ENCODE results near the gene LCN10. TPM values are rescaled to one million over a fixed set of nuclear protein-coding genes. Genes with fewer than 3 reads are reported as not detected.

Gene LCN10
- polyA plus RNA-seq, 2 of the 4 experiments (the other 2 are of a cell fraction), result not detected

DNA sequence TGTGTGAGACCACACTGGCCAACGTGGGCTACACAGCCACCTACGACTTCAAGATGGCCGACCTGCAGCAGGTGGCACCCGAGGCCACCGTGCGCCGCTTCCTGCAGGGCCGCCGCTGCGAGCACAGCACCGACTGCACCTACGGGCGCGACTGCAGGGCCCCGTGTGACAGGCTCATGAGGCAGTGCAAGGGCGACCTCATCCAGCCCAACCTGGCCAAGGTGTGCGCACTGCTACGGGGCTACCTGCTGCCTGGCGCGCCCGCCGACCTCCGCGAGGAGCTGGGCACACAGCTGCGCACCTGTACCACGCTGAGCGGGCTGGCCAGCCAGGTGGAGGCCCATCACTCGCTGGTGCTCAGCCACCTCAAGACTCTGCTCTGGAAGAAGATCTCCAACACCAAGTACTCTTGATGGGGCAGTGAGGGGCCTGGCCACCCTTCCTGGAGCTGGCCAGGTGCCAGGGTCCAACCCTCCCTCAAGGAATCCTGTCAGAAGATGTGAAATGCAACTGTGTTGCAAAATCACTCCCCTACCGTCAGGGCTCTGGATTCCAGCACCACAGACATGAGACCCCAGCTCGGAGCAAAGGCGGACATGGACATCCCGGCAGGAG is 19.3 kb downstream of the LCN10 start:
- H3K27ac ChIP-seq, result no peak overlapping the region
- ATAC-seq (no peak), FAIRE-seq (no peak), DNase-seq (ENCODE audit: low read depth in 1 of 2, low spot score in 1 of 2) (no peak)
- H3K4me2 ChIP-seq, result peak overlapping the region; percentile 97; the same call in 1 of the 3 replicates
- ChIA-PET CTCF (interaction anchor here (1.1 to 1.3 kb wide), 3 partner anchors 47 to 79 kb away, joined by 4 to 6 read pairs (median 5); no protein-coding TSS in a partner anchor), POLR2A (interaction anchor here (1.2 kb wide), 1 partner anchor 10 kb away, joined by 4 read pairs; no protein-coding TSS in a partner anchor)
- 81% methylated on average over 6 of the region's 32 CpGs for WGBS (ENCODE audit: missing lambda C conversion rate)
- peaks cover 75% of the 10 kb centered on the region for H3K4me1 ChIP-seq
- H3K4me3 ChIP-seq, result no peak overlapping the region
- H3K9me3 ChIP-seq, result no peaks in the 10 kb centered on the region
- TF ChIP-seq JUN (IDR thresholded peaks at IDR 0.05), result peak in 1 of 2 experiments; percentile 35; a peak in 1 of 5 replicates
- TF ChIP-seq, protein P1, sequence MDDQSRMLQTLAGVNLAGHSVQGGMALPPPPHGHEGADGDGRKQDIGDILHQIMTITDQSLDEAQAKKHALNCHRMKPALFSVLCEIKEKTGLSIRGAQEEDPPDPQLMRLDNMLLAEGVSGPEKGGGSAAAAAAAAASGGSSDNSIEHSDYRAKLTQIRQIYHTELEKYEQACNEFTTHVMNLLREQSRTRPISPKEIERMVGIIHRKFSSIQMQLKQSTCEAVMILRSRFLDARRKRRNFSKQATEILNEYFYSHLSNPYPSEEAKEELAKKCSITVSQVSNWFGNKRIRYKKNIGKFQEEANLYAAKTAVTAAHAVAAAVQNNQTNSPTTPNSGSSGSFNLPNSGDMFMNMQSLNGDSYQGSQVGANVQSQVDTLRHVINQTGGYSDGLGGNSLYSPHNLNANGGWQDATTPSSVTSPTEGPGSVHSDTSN (IDR thresholded peaks at IDR 0.05), result 0 out of 2 replicates have a peak, but pooled peaks have one; percentile 2
- TF ChIP-seq CEBPB (IDR thresholded peaks at IDR 0.05), result 0 out of 4 replicates have a peak, but pooled peaks of 1 of the 2 experiments have one; percentile 22
- TF ChIP-seq CBX8 (IDR thresholded peaks at IDR 0.05), result no peak
- 0 out of 2 replicates have a peak, but pooled peaks have one; percentile 0 for TF ChIP-seq POLR2A (IDR thresholded peaks at IDR 0.05; ENCODE audit: low read length)
- TF ChIP-seq RAD21 (conservative IDR thresholded peaks at IDR 0.05 in 1 of 2, IDR thresholded peaks at IDR 0.05 in 1 of 2), result no peak
- peak; percentile 35 for TF ChIP-seq GATA3 (IDR thresholded peaks at IDR 0.05; ENCODE audit: borderline replicate concordance)

DNA sequence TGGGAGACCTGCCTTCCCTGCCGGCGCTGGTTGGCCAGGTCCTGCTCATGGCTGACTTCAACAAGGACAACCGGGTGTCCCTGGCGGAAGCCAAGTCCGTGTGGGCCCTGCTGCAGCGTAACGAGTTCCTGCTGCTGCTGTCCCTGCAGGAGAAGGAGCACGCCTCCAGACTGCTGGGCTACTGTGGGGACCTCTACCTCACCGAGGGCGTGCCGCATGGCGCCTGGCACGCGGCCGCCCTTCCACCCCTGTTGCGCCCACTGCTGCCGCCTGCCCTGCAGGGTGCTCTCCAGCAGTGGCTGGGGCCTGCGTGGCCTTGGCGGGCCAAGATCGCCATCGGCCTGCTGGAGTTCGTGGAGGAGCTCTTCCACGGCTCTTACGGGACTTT is 19.8 kb downstream of the LCN10 start:
- H3K4me2 ChIP-seq, result no peak overlapping the region
- CTCF ChIA-PET, result interaction anchor here (1.0 to 1.3 kb wide), 3 partner anchors 22 to 78 kb away, joined by 3 to 6 read pairs (median 5); no protein-coding TSS in a partner anchor
- FAIRE-seq (no peak), DNase-seq (ENCODE audit: low read depth in 1 of 2, low spot score in 1 of 2) (peak in 1 of 2 experiments; percentile 53), ATAC-seq (peak in 1 of 2 experiments; percentile 1; a peak in 1 of 6 replicates)
- peaks cover 75% of the 10 kb centered on the region for H3K4me1 ChIP-seq
- H3K27ac ChIP-seq, result no peak overlapping the region
- WGBS (ENCODE audit: missing lambda C conversion rate), result 81% methylated on average over 17 of the region's 24 CpGs
- H3K9me3 ChIP-seq, result no peaks in the 10 kb centered on the region
- POLR2A ChIA-PET, result interaction anchor here (1.2 kb wide), 1 partner anchor 10 kb away, joined by 4 read pairs; no protein-coding TSS in a partner anchor
- H3K4me3 ChIP-seq, result no peak overlapping the region
- TF ChIP-seq, protein P2, sequence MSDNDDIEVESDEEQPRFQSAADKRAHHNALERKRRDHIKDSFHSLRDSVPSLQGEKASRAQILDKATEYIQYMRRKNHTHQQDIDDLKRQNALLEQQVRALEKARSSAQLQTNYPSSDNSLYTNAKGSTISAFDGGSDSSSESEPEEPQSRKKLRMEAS (IDR thresholded peaks at IDR 0.05), result 0 out of 2 replicates have a peak, but pooled peaks have one; percentile 25
- no peak for TF ChIP-seq HOXB5 (CRISPR knock-in tag; IDR thresholded peaks at IDR 0.05)
- TF ChIP-seq POLR2A (IDR thresholded peaks at IDR 0.05; ENCODE audit: low read length), result peak; percentile 16; the same call in 1 of the 2 replicates
- TF ChIP-seq JUN (IDR thresholded peaks at IDR 0.05), result peak in 1 of 2 experiments; percentile 29; a peak in 2 of 5 replicates

DNA sequence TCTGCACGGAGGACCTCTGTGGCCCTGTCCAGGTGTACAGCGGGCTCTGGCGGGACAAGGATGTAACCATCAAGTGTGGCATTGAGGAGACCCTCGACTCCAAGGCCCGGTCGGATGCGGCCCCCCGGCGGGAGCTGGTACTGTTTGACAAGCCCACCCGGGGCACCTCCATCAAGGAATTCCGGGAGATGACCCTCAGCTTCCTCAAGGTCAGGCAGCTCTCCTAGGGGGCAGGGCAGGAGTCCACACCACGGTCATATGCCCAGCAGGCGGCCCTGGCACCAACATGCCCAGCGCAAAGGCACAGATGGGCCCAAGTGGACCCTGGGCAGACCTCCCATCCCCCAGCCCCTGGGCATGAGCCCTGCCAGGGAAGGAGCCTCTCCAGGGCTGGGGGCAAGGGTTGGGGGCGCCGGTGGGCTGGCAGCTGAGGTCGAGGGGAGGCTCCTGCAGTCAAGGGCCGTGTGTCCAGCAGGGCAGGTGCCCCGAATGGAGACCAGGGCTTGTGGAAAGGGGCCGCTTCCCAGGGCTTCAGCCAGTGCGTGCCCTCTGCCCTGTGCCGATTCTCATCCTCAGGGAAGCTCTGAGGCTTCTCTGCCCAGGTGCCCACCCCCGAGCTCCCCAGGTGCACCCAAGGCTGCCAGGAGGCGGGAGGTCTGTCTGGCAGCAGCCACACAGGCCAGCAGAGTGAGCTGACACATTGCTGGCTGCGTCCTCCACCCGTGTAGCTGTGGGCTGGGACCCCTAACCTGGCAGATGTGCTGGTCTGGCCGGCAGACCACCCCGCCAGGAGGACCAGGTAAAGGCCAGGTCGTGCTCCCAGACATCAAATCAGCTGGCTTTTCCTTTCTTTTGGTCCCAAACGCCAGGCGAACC is 20.4 kb downstream of the LCN10 start:
- FAIRE-seq, result no peak
- TF ChIP-seq BHLHE40 (IDR thresholded peaks at IDR 0.05; ENCODE audit: low read depth, low read length), result no peak
- TF ChIP-seq, protein P1 (IDR thresholded peaks at IDR 0.05), result peak; percentile 37; the same call in 1 of the 2 replicates
- Histone ChIP-seq H3K4me2 (no peak overlapping the region), H3K4me3 (no peak overlapping the region), H3K9me3 (no peaks in the 10 kb centered on the region), H3K4me1 (peaks cover 75% of the 10 kb centered on the region), H3K27ac (no peak overlapping the region)
- DNase-seq (ENCODE audit: low read depth in 1 of 2, low spot score in 1 of 2), result no peak
- WGBS (ENCODE audit: missing lambda C conversion rate), result 81% methylated on average over 28 of the region's 31 CpGs
- peak in 1 of 2 experiments; percentile 7; a peak in 3 of 6 replicates for ATAC-seq
- CTCF ChIA-PET, result interaction anchor here (1.0 to 1.9 kb wide), 9 partner anchors 13 to 359 kb away, joined by 3 to 6 read pairs (median 4); partner anchors contain the start of gene DNLZ
- POLR2A ChIA-PET, result interaction anchor here (1.2 kb wide), 1 partner anchor 9 kb away, joined by 4 read pairs; no protein-coding TSS in a partner anchor

DNA sequence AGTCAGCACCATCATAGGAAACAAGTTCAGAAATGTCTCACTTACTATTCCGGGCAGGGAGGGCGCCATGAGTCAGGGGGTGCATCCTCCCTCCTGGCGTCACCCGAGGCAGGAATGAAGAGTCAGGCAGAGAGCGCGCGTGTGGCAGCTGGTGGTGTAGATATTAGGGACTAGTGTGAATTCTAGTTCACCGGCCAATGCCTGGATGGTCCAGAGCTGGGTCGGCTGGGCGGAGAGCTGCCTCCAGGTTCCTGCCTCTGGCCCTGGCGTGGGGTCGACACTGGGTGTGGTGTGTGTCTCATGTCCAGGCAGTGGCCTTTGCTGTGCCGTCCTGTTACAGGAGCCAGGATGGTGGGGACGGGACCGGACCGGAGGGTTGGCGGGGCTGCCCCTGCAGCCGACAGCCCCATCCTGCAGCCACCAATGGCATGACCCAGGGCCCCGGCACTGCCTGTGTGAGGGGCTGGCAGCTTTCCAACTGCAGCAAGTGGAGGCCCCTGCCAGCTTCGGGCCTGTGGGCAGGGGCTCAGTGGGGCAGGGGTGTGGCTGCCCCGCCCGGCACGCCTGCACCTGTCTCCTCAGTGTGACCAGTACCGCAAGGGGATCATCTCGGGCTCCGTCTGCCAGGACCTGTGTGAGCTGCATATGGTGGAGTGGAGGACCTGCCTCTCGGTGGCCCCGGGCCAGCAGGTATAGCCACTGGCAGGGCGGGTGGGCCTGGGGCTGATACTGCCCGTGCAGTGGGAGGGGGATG is 21.2 kb downstream of the LCN10 start:
- ChIA-PET CTCF (interaction anchor here (0.8 to 4.7 kb wide), 11 partner anchors 8 to 358 kb away, joined by 3 to 25 read pairs (median 3); partner anchors contain the start of gene DNLZ), POLR2A (interaction anchor here (0.6 kb wide), 1 partner anchor 238 kb away, joined by 3 read pairs; no protein-coding TSS in a partner anchor)
- TF ChIP-seq GATA3 (IDR thresholded peaks at IDR 0.05; ENCODE audit: borderline replicate concordance) (peak; percentile 19; the same call in 1 of the 2 replicates), JUN (IDR thresholded peaks at IDR 0.05) (peak; percentile 29 to 34; a peak in 1 of 5 replicates), SMC3 (IDR thresholded peaks at IDR 0.05) (no peak)
- TF ChIP-seq, protein P2 (IDR thresholded peaks at IDR 0.05), result peak; percentile 37; the same call in 1 of the 2 replicates
- TF ChIP-seq, protein P3, sequence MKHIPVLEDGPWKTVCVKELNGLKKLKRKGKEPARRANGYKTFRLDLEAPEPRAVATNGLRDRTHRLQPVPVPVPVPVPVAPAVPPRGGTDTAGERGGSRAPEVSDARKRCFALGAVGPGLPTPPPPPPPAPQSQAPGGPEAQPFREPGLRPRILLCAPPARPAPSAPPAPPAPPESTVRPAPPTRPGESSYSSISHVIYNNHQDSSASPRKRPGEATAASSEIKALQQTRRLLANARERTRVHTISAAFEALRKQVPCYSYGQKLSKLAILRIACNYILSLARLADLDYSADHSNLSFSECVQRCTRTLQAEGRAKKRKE (CRISPR knock-in tag; IDR thresholded peaks at IDR 0.05; ENCODE audit: low read depth), result no peak
- Histone ChIP-seq H3K4me1 (peaks cover 74% of the 10 kb centered on the region), H3K4me3 (no peak overlapping the region), H3K27ac (peak overlapping the region in 1 of 2 experiments; percentile 37; a peak in 1 of 6 replicates), H3K9me3 (no peaks in the 10 kb centered on the region), H3K4me2 (no peak overlapping the region)
- FAIRE-seq, result no peak
- ATAC-seq, result peak; percentile 9 to 13; a peak in 5 of 6 replicates
- WGBS (ENCODE audit: missing lambda C conversion rate), result 61% methylated on average over 20 of the region's 30 CpGs
- DNase-seq (ENCODE audit: low read depth in 1 of 2, low spot score in 1 of 2), result peak in 1 of 2 experiments; percentile 52

Data from A549 (cell line).